Measurements from ENCODE around the gene FERMT2. TPM values are rescaled to one million over a fixed set of nuclear protein-coding genes. Genes with fewer than 3 reads are reported as not detected.

FERMT2 gene
- total and polyA plus RNA-seq, 4 donors: 33.2 to 170 (median 66.6) TPM

GRCh38 chr14:52934762-52935161 lies 16.1 kb downstream of the FERMT2 start:
- Histone ChIP-seq H3K4me1 (ENCODE audit: control insufficient read depth in 5 of 5, insufficient read depth in 5 of 5, low read length in 5 of 5) (peaks cover 0 to 44% (median 5%) of the 10 kb centered on the region in 5 donors), H3K27me3 (ENCODE audit: control insufficient read depth in 3 of 3, insufficient read depth in 3 of 3, low read length in 2 of 3) (no peaks in the 10 kb centered on the region), H3K9me3 (ENCODE audit: control insufficient read depth in 4 of 4, insufficient read depth in 3 of 4, low read length in 3 of 4) (no peaks in the 10 kb centered on the region), H3K4me3 (no peak overlapping the region), H3K9ac (ENCODE audit: insufficient read depth in 1 of 2, low read length in 2 of 2) (no peak overlapping the region), H3K36me3 (ENCODE audit: control insufficient read depth in 4 of 4, insufficient read depth in 4 of 4, low read length in 4 of 4) (no peaks in the 10 kb centered on the region), H3K27ac (ENCODE audit: low read depth in 1 of 2, low read length in 1 of 2) (no peak overlapping the region)
- TF ChIP-seq CTCF (IDR thresholded peaks at IDR 0.05; ENCODE audit: control extremely low read depth, extremely low read depth): no peak
- DNase-seq (no peak), ATAC-seq (ENCODE audit: insufficient read depth, low FRiP score) (no peak)
- 71 to 81% methylated on average over 2 of the region's 2 CpGs for WGBS, 2 donors

GRCh38 chr14:52929192-52929807 lies 21.6 kb downstream of the FERMT2 start:
- no peak for TF ChIP-seq CTCF (IDR thresholded peaks at IDR 0.05; ENCODE audit: control extremely low read depth, extremely low read depth)
- no peak for DNase-seq
- ATAC-seq (ENCODE audit: insufficient read depth, low FRiP score): no peak
- peaks cover 0 to 37% (median 6%) of the 10 kb centered on the region in 5 donors for H3K4me1 ChIP-seq (ENCODE audit: control insufficient read depth in 5 of 5, insufficient read depth in 5 of 5, low read length in 5 of 5)
- no peak overlapping the region for H3K4me3 ChIP-seq
- H3K27ac ChIP-seq (ENCODE audit: low read depth in 1 of 2, low read length in 1 of 2): no peak overlapping the region
- H3K36me3 ChIP-seq (ENCODE audit: control insufficient read depth in 4 of 4, insufficient read depth in 4 of 4, low read length in 4 of 4): no peaks in the 10 kb centered on the region
- H3K9ac ChIP-seq (ENCODE audit: insufficient read depth in 1 of 2, low read length in 2 of 2): no peak overlapping the region
- 96 to 97% methylated on average over 4 of the region's 4 CpGs for WGBS, 2 donors
- H3K27me3 ChIP-seq (ENCODE audit: control insufficient read depth in 3 of 3, insufficient read depth in 3 of 3, low read length in 2 of 3): no peaks in the 10 kb centered on the region
- H3K9me3 ChIP-seq (ENCODE audit: control insufficient read depth in 4 of 4, insufficient read depth in 3 of 4, low read length in 3 of 4): no peaks in the 10 kb centered on the region

GRCh38 chr14:52926953-52927352 lies 23.9 kb downstream of the FERMT2 start:
- no peak for TF ChIP-seq CTCF (IDR thresholded peaks at IDR 0.05; ENCODE audit: control extremely low read depth, extremely low read depth)
- Histone ChIP-seq H3K4me3 (no peak overlapping the region), H3K27ac (ENCODE audit: low read depth in 1 of 2, low read length in 1 of 2) (peak overlapping the region in 1 of 2 donors; percentile 23), H3K9me3 (ENCODE audit: control insufficient read depth in 4 of 4, insufficient read depth in 3 of 4, low read length in 3 of 4) (no peaks in the 10 kb centered on the region), H3K36me3 (ENCODE audit: control insufficient read depth in 4 of 4, insufficient read depth in 4 of 4, low read length in 4 of 4) (no peaks in the 10 kb centered on the region), H3K4me1 (ENCODE audit: control insufficient read depth in 5 of 5, insufficient read depth in 5 of 5, low read length in 5 of 5) (peaks cover 0 to 52% (median 9%) of the 10 kb centered on the region in 5 donors), H3K9ac (ENCODE audit: insufficient read depth in 1 of 2, low read length in 2 of 2) (no peak overlapping the region), H3K27me3 (ENCODE audit: control insufficient read depth in 3 of 3, insufficient read depth in 3 of 3, low read length in 2 of 3) (no peaks in the 10 kb centered on the region)
- ATAC-seq (ENCODE audit: insufficient read depth, low FRiP score): no peak
- DNase-seq: no peak
- WGBS, 2 donors: 64 to 88% methylated on average over 3 of the region's 3 CpGs
